ENCODE measurements around the gene FUBP1. TPM values are rescaled to one million over a fixed set of nuclear protein-coding genes. Genes with fewer than 3 reads are reported as not detected.
"Not testable (repeated sequence)": the region's sequence is repeated elsewhere in the genome, so short reads cannot be mapped to it uniquely, and the experiment has no call there.

Gene FUBP1
- total RNA-seq, 2 experiments from 2014 or later: 220 to 222 TPM

- peaks cover 18% of the 10 kb centered on the region for H3K4me1 Mint-ChIP-seq
- ATAC-seq (no peak), DNase-seq (no peak)
- no peaks in the 10 kb centered on the region for H3K9me3 Mint-ChIP-seq (ENCODE audit: low read depth)
- no peak overlapping the region for H3K4me3 Mint-ChIP-seq
- CTCF ChIA-PET: no interaction called here
- H3K27ac Mint-ChIP-seq: no peak overlapping the region
- peaks cover 7% of the 10 kb centered on the region for H3K36me3 Mint-ChIP-seq
- H3K27me3 Mint-ChIP-seq: peaks cover 5% of the 10 kb centered on the region
These were observed 53.4 kb downstream of the FUBP1 start for GRCh38 chr1:77925518-77925917.

- H3K36me3 Mint-ChIP-seq; H3K4me1 Mint-ChIP-seq; CTCF ChIA-PET; H3K27ac Mint-ChIP-seq; H3K9me3 Mint-ChIP-seq (ENCODE audit: low read depth); ATAC-seq; H3K4me3 Mint-ChIP-seq; DNase-seq: not testable (repeated sequence)
- H3K27me3 Mint-ChIP-seq: peaks cover 12% of the 10 kb centered on the region
These were observed 60.0 kb downstream of the FUBP1 start for GRCh38 chr1:77918918-77919317.

- CTCF ChIA-PET: no interaction called here
- H3K27ac Mint-ChIP-seq: no peak overlapping the region
- ATAC-seq: no peak
- peaks cover 3% of the 10 kb centered on the region for H3K27me3 Mint-ChIP-seq
- H3K4me1 Mint-ChIP-seq: no peaks in the 10 kb centered on the region
- no peaks in the 10 kb centered on the region for H3K9me3 Mint-ChIP-seq (ENCODE audit: low read depth)
- no peak overlapping the region for H3K4me3 Mint-ChIP-seq
- no peaks in the 10 kb centered on the region for H3K36me3 Mint-ChIP-seq
- no peak for DNase-seq
These were observed 68.8 kb downstream of the FUBP1 start for GRCh38 chr1:77910116-77910515.

- Mint-ChIP-seq H3K27me3 (peaks cover 5% of the 10 kb centered on the region), H3K4me1 (no peaks in the 10 kb centered on the region), H3K27ac (no peak overlapping the region), H3K9me3 (ENCODE audit: low read depth) (no peaks in the 10 kb centered on the region), H3K36me3 (no peaks in the 10 kb centered on the region), H3K4me3 (no peak overlapping the region)
- ATAC-seq (no peak), DNase-seq (no peak)
- CTCF ChIA-PET: no interaction called here
These were observed 72.2 kb downstream of the FUBP1 start for GRCh38 chr1:77906624-77907023.

- DNase-seq (no peak), ATAC-seq (no peak)
- H3K27me3 Mint-ChIP-seq: peaks cover 5% of the 10 kb centered on the region
- CTCF ChIA-PET: no interaction called here
- H3K9me3 Mint-ChIP-seq (ENCODE audit: low read depth): no peaks in the 10 kb centered on the region
- H3K36me3 Mint-ChIP-seq: no peaks in the 10 kb centered on the region
- no peak overlapping the region for H3K4me3 Mint-ChIP-seq
- H3K4me1 Mint-ChIP-seq: no peaks in the 10 kb centered on the region
- H3K27ac Mint-ChIP-seq: no peak overlapping the region
These were observed 72.8 kb downstream of the FUBP1 start for GRCh38 chr1:77906019-77906545.

- Mint-ChIP-seq H3K36me3 (no peaks in the 10 kb centered on the region), H3K9me3 (ENCODE audit: low read depth) (no peaks in the 10 kb centered on the region), H3K27me3 (peaks cover 5% of the 10 kb centered on the region), H3K4me3 (no peak overlapping the region), H3K27ac (no peak overlapping the region), H3K4me1 (no peaks in the 10 kb centered on the region)
- no peak for ATAC-seq
- CTCF ChIA-PET: no interaction called here
- no peak for DNase-seq
These were observed 73.3 kb downstream of the FUBP1 start for GRCh38 chr1:77905603-77906002.

- no peak overlapping the region for H3K27ac Mint-ChIP-seq
- no peak overlapping the region for H3K4me3 Mint-ChIP-seq
- DNase-seq (no peak), ATAC-seq (peak; percentile 39)
- H3K4me1 Mint-ChIP-seq: no peaks in the 10 kb centered on the region
- H3K9me3 Mint-ChIP-seq (ENCODE audit: low read depth): no peaks in the 10 kb centered on the region
- peaks cover 2% of the 10 kb centered on the region for H3K27me3 Mint-ChIP-seq
- no peaks in the 10 kb centered on the region for H3K36me3 Mint-ChIP-seq
- CTCF ChIA-PET: no interaction called here
These were observed 78.1 kb downstream of the FUBP1 start for GRCh38 chr1:77900687-77901293.

GRCh38 chr1:77899647-77900320, 79.1 kb downstream of the FUBP1 start:
- peaks cover 2% of the 10 kb centered on the region for H3K27me3 Mint-ChIP-seq
- CTCF ChIA-PET: interaction anchor here (0.7 kb wide), 1 partner anchor 10 kb away, joined by 3 read pairs; no protein-coding TSS in a partner anchor
- no peaks in the 10 kb centered on the region for H3K9me3 Mint-ChIP-seq (ENCODE audit: low read depth)
- DNase-seq: no peak
- no peaks in the 10 kb centered on the region for H3K4me1 Mint-ChIP-seq
- no peaks in the 10 kb centered on the region for H3K36me3 Mint-ChIP-seq
- H3K4me3 Mint-ChIP-seq: no peak overlapping the region
- no peak overlapping the region for H3K27ac Mint-ChIP-seq
- no peak for ATAC-seq

Other genes starting within 250 kb of the FUBP1 start
- 10 to 100 TPM; 46.2 to 48.5 TPM for gene USP33, start 219.2 kb downstream of the FUBP1 start, total RNA-seq
- 10 to 100 TPM in 1 of 2 experiments, 1 to 10 TPM in 1; 9.2 to 11.6 TPM for gene MIGA1, start 199.4 kb downstream of the FUBP1 start, total RNA-seq
- 1 to 10 TPM; 1.4 to 2.7 TPM for gene NEXN, start 90.4 kb downstream of the FUBP1 start, total RNA-seq
- gene DNAJB4, start 25.9 kb upstream of the FUBP1 start, total RNA-seq: 10 to 100 TPM; 11.5 to 23.0 TPM
- gene GIPC2, start 66.9 kb upstream of the FUBP1 start, total RNA-seq: under 1 TPM; 0.23 to 0.38 TPM

All from activated CD8-positive, alpha-beta memory T cell treated with anti-CD3 and anti-CD28 coated beads, Interleukin-2, amount 10 ng/mL, durations not matched to agents 7 days and 5 days (primary cell).